Stimulated activated naive B cell treated with anti-CD40 and anti-IgM and Interleukin-4, amounts not matched to agents 10 μg/mL and 1 μg/mL and 100 μg/mL, for 72 hours (primary cell): ENCODE data around the gene PCDH15.
A peak's percentile ranks its signal among the peaks of the same experiment; 100 is the strongest.
"Not testable (repeated sequence)": the region's sequence is repeated elsewhere in the genome, so short reads cannot be mapped to it uniquely, and the experiment has no call there.

Experiments
- ATAC-seq, 2 donors: fragments of 150-1000 bp; cut with Tn5 transposase; replicated peaks; 2 replicates each; pipeline ENCODE4 v1.10.0; 2021; ENCODE audit warnings: moderate library complexity in 1 of 2
- DNase-seq: peaks from one replicate; pipeline ENCODE4 v3.0.0; 2021
- H3K27ac Mint-ChIP-seq: one replicate; pipeline ENCODE4 v1.8.0; 2022; ENCODE audit warnings: mild to moderate bottlenecking, mixed read lengths
- H3K27me3 Mint-ChIP-seq, 2 donors: one replicate each; pipeline ENCODE4 v1.8.0; 2022; ENCODE audit warnings: mixed read lengths in 2 of 2
- H3K36me3 Mint-ChIP-seq, 2 donors: one replicate each; pipeline ENCODE4 v1.8.0; 2022; ENCODE audit warnings: mixed read lengths in 2 of 2, mild to moderate bottlenecking in 1 of 2
- H3K4me1 Mint-ChIP-seq, 2 donors: one replicate each; pipeline ENCODE4 v1.8.0; 2022; ENCODE audit warnings: mixed read lengths in 2 of 2, mild to moderate bottlenecking in 1 of 2
- H3K4me3 Mint-ChIP-seq, 2 donors: one replicate each; pipeline ENCODE4 v1.8.0; 2022; ENCODE audit warnings: mild to moderate bottlenecking in 2 of 2, mixed read lengths in 2 of 2, moderate library complexity in 1 of 2
- H3K9me3 Mint-ChIP-seq, 2 donors: one replicate each; pipeline ENCODE4 v1.8.0; 2022; ENCODE audit warnings: mixed read lengths in 2 of 2, mild to moderate bottlenecking in 1 of 2

The PCDH15 gene

GRCh38 chr10:54469587-54470323 lies 331.3 kb downstream of the PCDH15 start:
- Mint-ChIP-seq H3K27me3 (no peaks in the 10 kb centered on the region), H3K36me3 (no peaks in the 10 kb centered on the region), H3K4me3 (no peak overlapping the region), H3K27ac (no peak overlapping the region), H3K9me3 (peaks cover 0 to 3% of the 10 kb centered on the region in 2 donors), H3K4me1 (no peaks in the 10 kb centered on the region)
- DNase-seq (no peak), ATAC-seq (peak in 1 of 2 donors; percentile 14)

DNA sequence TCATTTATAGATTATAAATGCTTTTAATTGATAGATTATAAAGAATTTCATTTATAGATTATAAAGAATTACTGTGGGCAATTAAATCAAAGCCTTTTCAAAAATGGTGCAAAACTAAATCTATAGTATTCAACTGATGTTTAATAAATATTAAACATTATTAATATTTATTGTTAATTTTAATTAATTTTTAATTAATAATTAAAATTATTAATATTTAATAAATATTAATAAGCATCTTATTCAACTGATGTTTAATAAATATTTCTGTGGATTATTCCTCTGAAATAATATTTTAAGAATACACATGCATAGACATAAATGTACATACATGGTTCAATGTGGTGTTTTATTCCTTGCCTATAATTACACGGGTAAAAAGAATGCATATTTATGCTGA lies 346.8 kb downstream of the PCDH15 start:
- Mint-ChIP-seq H3K9me3 (peaks cover 10 to 12% of the 10 kb centered on the region in 2 donors), H3K36me3 (no peaks in the 10 kb centered on the region), H3K27ac (no peak overlapping the region), H3K4me3 (no peak overlapping the region), H3K4me1 (no peaks in the 10 kb centered on the region), H3K27me3 (no peaks in the 10 kb centered on the region)
- DNase-seq (no peak), ATAC-seq (no peak)

DNA sequence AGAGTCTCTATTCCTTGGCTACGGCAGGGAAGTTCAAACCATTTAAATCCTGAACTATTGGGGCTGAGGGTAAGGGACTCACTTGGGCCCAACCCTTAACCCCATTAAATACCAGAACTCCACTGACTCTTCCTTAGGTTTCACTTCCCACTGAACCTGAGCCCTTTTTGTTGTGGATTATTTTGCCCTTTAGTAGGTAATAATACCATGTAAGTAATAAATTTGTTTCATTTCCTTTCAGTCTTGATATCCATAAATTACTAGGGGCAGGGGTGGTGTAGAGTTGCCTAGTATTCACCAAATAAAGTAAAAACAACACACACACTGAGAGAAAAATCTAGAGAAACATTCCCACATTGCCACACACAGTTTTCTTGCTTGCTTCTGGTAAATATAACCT lies 352.0 kb downstream of the PCDH15 start:
- no peak for DNase-seq
- ATAC-seq: no peak
- Mint-ChIP-seq H3K27me3 (no peaks in the 10 kb centered on the region), H3K4me1 (no peaks in the 10 kb centered on the region), H3K9me3 (peaks cover 0 to 1% of the 10 kb centered on the region in 2 donors), H3K4me3 (no peak overlapping the region), H3K36me3 (no peaks in the 10 kb centered on the region), H3K27ac (no peak overlapping the region)

DNA sequence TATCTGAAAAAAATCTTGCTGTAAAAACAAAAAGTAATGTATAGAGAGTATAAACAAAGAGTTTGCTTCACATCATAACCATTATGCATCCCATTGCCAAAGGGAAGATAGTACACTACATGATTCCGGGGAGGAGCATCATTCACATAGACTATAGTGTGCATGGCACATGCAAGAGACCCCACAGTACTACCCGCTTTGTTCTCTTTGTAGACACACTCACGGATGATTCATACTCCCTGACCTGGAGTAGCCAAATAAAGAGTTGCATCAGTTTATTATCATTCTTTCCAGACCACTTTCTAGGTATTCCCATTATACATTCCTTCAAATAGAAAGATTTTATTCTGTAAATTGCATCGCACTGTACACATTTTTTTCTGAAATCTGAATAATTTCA lies 356.9 kb downstream of the PCDH15 start:
- Mint-ChIP-seq H3K4me3 (no peak overlapping the region), H3K27me3 (no peaks in the 10 kb centered on the region), H3K4me1 (no peaks in the 10 kb centered on the region), H3K9me3 (peaks cover 0 to 1% of the 10 kb centered on the region in 2 donors), H3K36me3 (no peaks in the 10 kb centered on the region), H3K27ac (no peak overlapping the region)
- ATAC-seq (no peak), DNase-seq (no peak)

GRCh38 chr10:54441275-54441674 lies 359.8 kb downstream of the PCDH15 start:
- Mint-ChIP-seq H3K4me1 (no peaks in the 10 kb centered on the region), H3K27me3 (no peaks in the 10 kb centered on the region), H3K27ac (no peak overlapping the region), H3K9me3 (no peaks in the 10 kb centered on the region), H3K4me3 (no peak overlapping the region), H3K36me3 (no peaks in the 10 kb centered on the region)
- ATAC-seq (no peak), DNase-seq (no peak)

DNA sequence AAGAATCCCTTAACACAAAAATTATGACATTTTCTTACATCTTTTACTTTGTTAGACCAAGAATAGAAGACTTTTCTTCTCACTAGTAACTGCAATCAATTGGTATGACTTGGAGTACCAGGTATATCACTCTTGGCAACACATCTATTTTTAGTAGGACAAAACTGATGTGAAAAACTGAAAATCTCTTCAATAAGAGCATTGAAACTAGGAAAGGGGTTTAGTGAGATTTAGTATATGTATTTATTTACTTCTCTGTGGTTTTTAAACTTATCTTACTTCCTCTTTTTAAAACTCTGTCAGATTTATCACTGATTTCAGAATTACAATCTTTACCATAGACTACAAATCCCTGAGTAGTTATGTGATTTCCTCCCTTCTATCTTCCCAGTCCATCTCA lies 366.2 kb downstream of the PCDH15 start:
- no peak overlapping the region for H3K4me3 Mint-ChIP-seq
- no peaks in the 10 kb centered on the region for H3K36me3 Mint-ChIP-seq
- H3K27me3 Mint-ChIP-seq: no peaks in the 10 kb centered on the region
- H3K4me1 Mint-ChIP-seq: peaks cover 4 to 7% of the 10 kb centered on the region in 2 donors
- peak; percentile 29 to 36 for ATAC-seq
- H3K27ac Mint-ChIP-seq: no peak overlapping the region
- no peak for DNase-seq
- H3K9me3 Mint-ChIP-seq: peaks cover 1 to 3% of the 10 kb centered on the region in 2 donors

GRCh38 chr10:54415483-54415882 lies 385.5 kb downstream of the PCDH15 start:
- peaks cover 3 to 4% of the 10 kb centered on the region in 2 donors for H3K9me3 Mint-ChIP-seq
- no peak for ATAC-seq
- no peaks in the 10 kb centered on the region for H3K4me1 Mint-ChIP-seq
- H3K4me3 Mint-ChIP-seq: no peak overlapping the region
- H3K27ac Mint-ChIP-seq: no peak overlapping the region
- no peak for DNase-seq
- no peaks in the 10 kb centered on the region for H3K36me3 Mint-ChIP-seq
- H3K27me3 Mint-ChIP-seq: no peaks in the 10 kb centered on the region

DNA sequence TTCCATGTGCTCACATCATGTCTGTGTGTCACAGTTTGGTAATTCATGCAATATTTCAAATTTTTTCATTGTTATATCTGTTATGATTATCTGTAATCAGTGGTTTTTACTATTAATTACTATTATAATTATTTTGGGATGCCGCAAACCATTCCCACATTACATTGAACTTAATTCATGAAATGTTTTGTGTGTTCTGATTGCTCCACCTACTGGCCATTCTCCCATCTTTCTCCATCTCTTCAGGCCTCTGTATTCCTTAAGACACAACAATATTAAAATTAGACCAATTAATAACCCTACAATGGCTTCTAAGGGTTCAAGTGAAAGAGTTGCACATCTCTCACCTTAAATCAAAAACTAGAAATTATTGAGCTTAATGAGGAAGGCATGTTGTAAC lies 398.5 kb downstream of the PCDH15 start:
- H3K4me1 Mint-ChIP-seq: no peaks in the 10 kb centered on the region
- no peak overlapping the region for H3K27ac Mint-ChIP-seq
- DNase-seq (no peak), ATAC-seq (no peak)
- peaks cover 0 to 1% of the 10 kb centered on the region in 2 donors for H3K9me3 Mint-ChIP-seq
- no peaks in the 10 kb centered on the region for H3K27me3 Mint-ChIP-seq
- no peak overlapping the region for H3K4me3 Mint-ChIP-seq
- no peaks in the 10 kb centered on the region for H3K36me3 Mint-ChIP-seq

GRCh38 chr10:54396031-54396430 lies 405.0 kb downstream of the PCDH15 start:
- Mint-ChIP-seq H3K36me3 (no peaks in the 10 kb centered on the region), H3K4me1 (no peaks in the 10 kb centered on the region), H3K27me3 (no peaks in the 10 kb centered on the region), H3K4me3 (no peak overlapping the region), H3K9me3 (peaks cover 3 to 5% of the 10 kb centered on the region in 2 donors), H3K27ac (no peak overlapping the region)
- DNase-seq: no peak
- no peak for ATAC-seq

DNA sequence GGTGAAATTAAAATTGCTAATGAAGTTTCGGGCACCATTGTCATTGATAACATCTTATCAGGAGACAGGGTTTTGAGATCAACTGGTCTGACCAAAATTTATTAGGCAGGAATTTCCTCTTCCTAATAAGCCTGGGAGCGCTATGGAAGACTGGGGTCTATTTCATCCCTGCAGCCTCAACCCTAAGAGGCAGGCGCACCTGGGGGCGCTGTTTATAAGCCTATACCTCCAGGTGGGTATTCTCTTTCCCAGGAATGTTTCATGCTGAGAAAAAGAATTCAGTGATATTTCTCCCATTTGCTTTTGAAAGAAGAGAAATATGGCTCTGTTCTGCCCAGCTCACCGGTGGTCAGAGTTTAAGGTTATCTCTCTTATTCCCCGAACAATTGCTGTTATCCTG lies 406.4 kb downstream of the PCDH15 start:
- not testable (repeated sequence) for H3K4me3 Mint-ChIP-seq, ATAC-seq, H3K27ac Mint-ChIP-seq

DNA sequence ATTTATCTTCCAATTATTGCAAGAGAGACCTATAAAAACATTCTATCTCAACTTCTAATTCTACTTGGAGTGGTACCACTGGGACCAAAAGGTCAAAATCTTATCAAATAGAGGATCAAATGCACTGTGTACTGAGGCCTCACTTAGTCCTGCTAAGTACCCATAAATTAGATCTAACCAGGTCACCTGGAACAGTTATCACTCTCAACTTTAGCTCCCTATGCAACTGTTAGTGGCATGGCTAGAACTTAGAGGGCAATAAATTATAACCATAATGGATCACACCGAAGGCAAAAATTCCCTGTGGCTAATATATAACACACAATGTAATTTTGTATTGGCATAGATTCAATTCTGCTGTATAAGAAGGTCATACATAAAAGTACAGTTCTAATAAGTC lies 428.9 kb downstream of the PCDH15 start:
- Mint-ChIP-seq H3K9me3 (no peaks in the 10 kb centered on the region), H3K36me3 (no peaks in the 10 kb centered on the region), H3K27me3 (no peaks in the 10 kb centered on the region), H3K27ac (no peak overlapping the region), H3K4me3 (no peak overlapping the region), H3K4me1 (no peaks in the 10 kb centered on the region)
- ATAC-seq: no peak
- no peak for DNase-seq

More for the DNA sequence above, 406.4 kb downstream of the PCDH15 start:
- H3K36me3 Mint-ChIP-seq, H3K9me3 Mint-ChIP-seq, H3K4me1 Mint-ChIP-seq, H3K27me3 Mint-ChIP-seq, DNase-seq: not testable (repeated sequence)

DNA sequence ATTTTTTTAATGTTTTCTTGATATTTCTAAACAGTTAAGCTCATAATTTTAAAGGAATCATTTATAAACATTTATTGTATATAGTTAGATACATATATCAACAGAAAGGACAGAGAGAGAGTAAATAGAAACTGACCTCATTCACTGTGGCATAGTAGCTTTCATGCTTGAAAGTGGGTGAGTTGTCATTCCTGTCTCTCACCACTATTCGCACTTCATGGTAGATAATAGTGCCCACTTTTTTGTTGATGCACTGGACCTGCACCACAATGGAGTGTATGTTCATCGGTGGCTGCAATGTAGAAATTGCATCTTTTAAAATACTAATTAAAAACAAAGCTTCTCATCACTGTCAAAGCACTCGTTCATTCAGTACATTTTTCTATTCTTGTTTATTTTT lies 432.0 kb downstream of the PCDH15 start:
- Mint-ChIP-seq H3K36me3 (no peaks in the 10 kb centered on the region), H3K4me1 (no peaks in the 10 kb centered on the region)
- no peak for ATAC-seq

GRCh38 chr10:54363390-54363789 lies 437.6 kb downstream of the PCDH15 start:
- ATAC-seq (no peak), DNase-seq (no peak)
- Mint-ChIP-seq H3K4me3 (no peak overlapping the region), H3K27me3 (no peaks in the 10 kb centered on the region), H3K9me3 (peaks cover 1 to 4% of the 10 kb centered on the region in 2 donors), H3K4me1 (no peaks in the 10 kb centered on the region), H3K36me3 (no peaks in the 10 kb centered on the region), H3K27ac (no peak overlapping the region)

More for the DNA sequence above, 432.0 kb downstream of the PCDH15 start:
- Mint-ChIP-seq H3K27me3 (no peaks in the 10 kb centered on the region), H3K27ac (no peak overlapping the region), H3K9me3 (no peaks in the 10 kb centered on the region), H3K4me3 (no peak overlapping the region)
- DNase-seq: no peak

GRCh38 chr10:54342058-54342457 lies 459.0 kb downstream of the PCDH15 start:
- ATAC-seq (no peak), DNase-seq (no peak)
- Mint-ChIP-seq H3K27ac (no peak overlapping the region), H3K4me3 (no peak overlapping the region), H3K4me1 (no peaks in the 10 kb centered on the region), H3K36me3 (no peaks in the 10 kb centered on the region), H3K9me3 (peaks cover 11 to 16% of the 10 kb centered on the region in 2 donors), H3K27me3 (no peaks in the 10 kb centered on the region)

- Mint-ChIP-seq H3K27ac (no peak overlapping the region), H3K4me3 (no peak overlapping the region), H3K9me3 (peaks cover 4 to 5% of the 10 kb centered on the region in 2 donors), H3K4me1 (no peaks in the 10 kb centered on the region), H3K27me3 (no peaks in the 10 kb centered on the region), H3K36me3 (no peaks in the 10 kb centered on the region)
- DNase-seq (no peak), ATAC-seq (no peak)
Observed at GRCh38 chr10:54335296-54335695, 465.7 kb downstream of the PCDH15 start.
